ENCODE results near the gene LMNB1. TPM values are rescaled to one million over a fixed set of nuclear protein-coding genes. Genes with fewer than 3 reads are reported as not detected.

Gene LMNB1
- total RNA-seq, 3 donors from 2014 or later (not counting 1 experiment from before 2014, with no cell fraction given): 31.2 to 57.8 (median 37.3) TPM

GRCh38 chr5:126877602-126878001, 100.7 kb downstream of the LMNB1 start:
- no peak overlapping the region for H3K27ac Mint-ChIP-seq
- H3K9me3 ChIP-seq (ENCODE audit: control insufficient read depth, insufficient read depth, low read length): no peaks in the 10 kb centered on the region
- H3K4me1 Mint-ChIP-seq: no peaks in the 10 kb centered on the region
- no peaks in the 10 kb centered on the region for H3K27me3 Mint-ChIP-seq (ENCODE audit: low read depth in 2 of 2)
- no peaks in the 10 kb centered on the region for H3K4me1 ChIP-seq (ENCODE audit: control insufficient read depth, insufficient read depth, low read length)
- no peaks in the 10 kb centered on the region for H3K9me3 Mint-ChIP-seq
- H3K4me3 ChIP-seq (ENCODE audit: low read length): no peak overlapping the region
- 97% methylated on average over 7 of the region's 7 CpGs for WGBS (ENCODE audit: insufficient coverage)
- H3K27me3 ChIP-seq (ENCODE audit: control insufficient read depth, insufficient read depth, low read length): no peaks in the 10 kb centered on the region
- intact Hi-C loops (cut with micrococcal nuclease): no loop called here
- H3K36me3 Mint-ChIP-seq: no peaks in the 10 kb centered on the region
- no peak for TF ChIP-seq CTCF (IDR thresholded peaks at IDR 0.05)
- no peak overlapping the region for H3K27ac ChIP-seq (ENCODE audit: low read length)
- ATAC-seq (no peak), DNase-seq (no peak)
- H3K4me3 Mint-ChIP-seq: no peak overlapping the region
- H3K36me3 ChIP-seq (ENCODE audit: control insufficient read depth, insufficient read depth, low read length): no peaks in the 10 kb centered on the region

GRCh38 chr5:126878085-126878484, 101.1 kb downstream of the LMNB1 start:
- no peaks in the 10 kb centered on the region for H3K36me3 Mint-ChIP-seq
- ATAC-seq: no peak
- WGBS (ENCODE audit: insufficient coverage): 97% methylated on average over 13 of the region's 13 CpGs
- Histone ChIP-seq H3K4me3 (ENCODE audit: low read length) (no peak overlapping the region), H3K27me3 (ENCODE audit: control insufficient read depth, insufficient read depth, low read length) (no peaks in the 10 kb centered on the region), H3K36me3 (ENCODE audit: control insufficient read depth, insufficient read depth, low read length) (no peaks in the 10 kb centered on the region), H3K27ac (ENCODE audit: low read length) (no peak overlapping the region), H3K4me1 (ENCODE audit: control insufficient read depth, insufficient read depth, low read length) (no peaks in the 10 kb centered on the region), H3K9me3 (ENCODE audit: control insufficient read depth, insufficient read depth, low read length) (no peaks in the 10 kb centered on the region)
- H3K27ac Mint-ChIP-seq: no peak overlapping the region
- intact Hi-C loops (cut with micrococcal nuclease): no loop called here
- DNase-seq: no peak
- no peaks in the 10 kb centered on the region for H3K9me3 Mint-ChIP-seq
- H3K4me3 Mint-ChIP-seq: no peak overlapping the region
- H3K4me1 Mint-ChIP-seq: no peaks in the 10 kb centered on the region
- H3K27me3 Mint-ChIP-seq (ENCODE audit: low read depth in 2 of 2): no peaks in the 10 kb centered on the region
- no peak for TF ChIP-seq CTCF (IDR thresholded peaks at IDR 0.05)

GRCh38 chr5:126878634-126879033, 101.7 kb downstream of the LMNB1 start:
- Histone ChIP-seq H3K27ac (ENCODE audit: low read length) (no peak overlapping the region), H3K27me3 (ENCODE audit: control insufficient read depth, insufficient read depth, low read length) (no peaks in the 10 kb centered on the region), H3K9me3 (ENCODE audit: control insufficient read depth, insufficient read depth, low read length) (no peaks in the 10 kb centered on the region), H3K4me1 (ENCODE audit: control insufficient read depth, insufficient read depth, low read length) (no peaks in the 10 kb centered on the region), H3K36me3 (ENCODE audit: control insufficient read depth, insufficient read depth, low read length) (no peaks in the 10 kb centered on the region), H3K4me3 (ENCODE audit: low read length) (no peak overlapping the region)
- Mint-ChIP-seq H3K9me3 (no peaks in the 10 kb centered on the region), H3K4me1 (no peaks in the 10 kb centered on the region), H3K36me3 (no peaks in the 10 kb centered on the region), H3K27ac (no peak overlapping the region), H3K27me3 (ENCODE audit: low read depth in 2 of 2) (no peaks in the 10 kb centered on the region), H3K4me3 (no peak overlapping the region)
- TF ChIP-seq CTCF (IDR thresholded peaks at IDR 0.05): no peak
- ATAC-seq: no peak
- WGBS (ENCODE audit: insufficient coverage): 88% methylated on average over 4 of the region's 4 CpGs
- DNase-seq: no peak
- intact Hi-C loops (cut with micrococcal nuclease): no loop called here

- WGBS (ENCODE audit: insufficient coverage): 96% methylated on average over 4 of the region's 5 CpGs
Observed at GRCh38 chr5:126881821-126882600, 105.1 kb downstream of the LMNB1 start.

More at GRCh38 chr5:126881821-126882600, 105.1 kb downstream of the LMNB1 start:
- ATAC-seq (no peak), DNase-seq (no peak)
- H3K36me3 Mint-ChIP-seq: no peaks in the 10 kb centered on the region
- no peaks in the 10 kb centered on the region for H3K4me1 Mint-ChIP-seq
- no peak overlapping the region for H3K27ac Mint-ChIP-seq
- no peak overlapping the region for H3K4me3 Mint-ChIP-seq
- TF ChIP-seq CTCF (IDR thresholded peaks at IDR 0.05): no peak
- H3K27ac ChIP-seq (ENCODE audit: low read length): no peak overlapping the region
- intact Hi-C loops (cut with micrococcal nuclease): no loop called here
- H3K27me3 Mint-ChIP-seq (ENCODE audit: low read depth in 2 of 2): no peaks in the 10 kb centered on the region
- H3K4me3 ChIP-seq (ENCODE audit: low read length): no peak overlapping the region
- H3K36me3 ChIP-seq (ENCODE audit: control insufficient read depth, insufficient read depth, low read length): no peaks in the 10 kb centered on the region
- no peaks in the 10 kb centered on the region for H3K9me3 ChIP-seq (ENCODE audit: control insufficient read depth, insufficient read depth, low read length)
- no peaks in the 10 kb centered on the region for H3K27me3 ChIP-seq (ENCODE audit: control insufficient read depth, insufficient read depth, low read length)
- no peaks in the 10 kb centered on the region for H3K4me1 ChIP-seq (ENCODE audit: control insufficient read depth, insufficient read depth, low read length)
- H3K9me3 Mint-ChIP-seq: no peaks in the 10 kb centered on the region

All from natural killer cell (primary cell).